ENCODE data around the gene SLC52A1. TPM values are rescaled to one million over a fixed set of nuclear protein-coding genes. Genes with fewer than 3 reads are reported as not detected.
A peak's percentile ranks its signal among the peaks of the same experiment; 100 is the strongest.

SLC52A1 gene
- total and polyA plus RNA-seq, 2 of the 13 experiments (the other 11 are each of a cell fraction or from before 2014, with no cell fraction given), result 0.03 to 0.13 TPM

DNA sequence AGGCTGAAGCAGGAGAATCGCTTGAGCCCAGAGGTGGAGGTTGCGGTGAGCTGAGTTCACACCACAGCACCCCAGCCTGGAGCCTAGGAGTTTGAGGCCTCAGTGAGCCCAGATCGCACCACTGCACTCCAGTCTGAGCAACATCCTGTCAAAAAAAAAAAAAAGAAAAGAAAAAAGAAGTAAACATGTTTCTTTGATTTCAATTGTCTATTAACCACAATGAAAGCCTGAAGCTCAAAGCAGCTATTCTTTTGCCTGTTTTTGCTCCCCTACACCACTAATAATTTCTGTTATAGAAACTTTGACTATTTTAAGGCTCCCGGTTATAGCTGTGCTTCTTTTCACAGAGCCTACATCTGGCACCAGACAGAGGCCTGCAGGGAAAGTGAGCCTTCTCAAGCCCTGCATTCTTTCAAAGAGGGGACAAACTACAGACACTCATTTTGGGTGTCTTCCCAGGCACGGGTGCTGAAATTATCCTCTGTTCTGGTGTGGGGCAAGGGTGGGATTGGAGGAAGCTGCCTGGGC lies 14.2 kb upstream of the SLC52A1 start:
- Histone ChIP-seq H3K27me3 (ENCODE audit: control insufficient read depth in 1 of 2, insufficient read depth in 2 of 2, low read length in 2 of 2) (no peaks in the 10 kb centered on the region; a peak in 1 of 5 replicates), H2AFZ (ENCODE audit: low read length) (no peak overlapping the region), H3K9ac (ENCODE audit: insufficient read depth, low read depth, low read length) (no peak overlapping the region), H3K79me2 (ENCODE audit: insufficient read depth, low read length) (no peaks in the 10 kb centered on the region), H3K9me3 (ENCODE audit: low read length) (no peaks in the 10 kb centered on the region), H3K36me3 (replicated peaks in 1 of 2; ENCODE audit: control insufficient read depth in 1 of 2, insufficient read depth in 2 of 2, low read length in 2 of 2) (no peaks in the 10 kb centered on the region), H4K20me1 (ENCODE audit: insufficient read depth, low read length) (no peaks in the 10 kb centered on the region), H3K27ac (ENCODE audit: extremely low read length, insufficient read depth, low read length) (no peak overlapping the region), H3K4me1 (ENCODE audit: insufficient read depth, low read length) (peaks cover 31% of the 10 kb centered on the region), H3K4me2 (ENCODE audit: low read depth, low read length) (peak overlapping the region; percentile 3; the same call in 1 of the 2 replicates), H3K4me3 (replicated peaks in 1 of 3; ENCODE audit: insufficient read depth in 1 of 3, low read depth in 2 of 3, low read length in 3 of 3) (no peak overlapping the region)
- no peak for DNase-seq (ENCODE audit: low spot score)
- no peak for ATAC-seq
- in situ Hi-C loops (cut with HindIII; ENCODE audit: extremely low pct_ligation_motif_present, low pct_unique_long_range_greater_than_20kb), result no loop called here
- CTCF ChIA-PET (ENCODE audit: low intra/inter-chr PET ratio, low total read pairs), result no interaction called here
- TF ChIP-seq HDAC1 (CRISPR knock-in tag; IDR thresholded peaks at IDR 0.05) (no peak), NAIF1 (CRISPR knock-in tag; IDR thresholded peaks at IDR 0.05; ENCODE audit: borderline replicate concordance) (no peak), ZBTB1 (CRISPR knock-in tag; IDR thresholded peaks at IDR 0.05; ENCODE audit: borderline replicate concordance) (no peak), ZBTB21 (CRISPR knock-in tag; IDR thresholded peaks at IDR 0.05) (no peak), ZNF12 (CRISPR knock-in tag; IDR thresholded peaks at IDR 0.05) (no peak), TOE1 (CRISPR knock-in tag; IDR thresholded peaks at IDR 0.05) (no peak), TOPORS (CRISPR knock-in tag; IDR thresholded peaks at IDR 0.05) (no peak), AGO2 (optimal IDR thresholded peaks at IDR 0.05; ENCODE audit: low read depth, low read length) (no peak), PPARG (CRISPR knock-in tag; conservative IDR thresholded peaks at IDR 0.05) (no peak), PHF5A (CRISPR knock-in tag; IDR thresholded peaks at IDR 0.05; ENCODE audit: low read depth, unreplicated experiment) (no peak), FLYWCH1 (CRISPR knock-in tag; IDR thresholded peaks at IDR 0.05) (no peak), ZNF550 (CRISPR knock-in tag; IDR thresholded peaks at IDR 0.05; ENCODE audit: borderline replicate concordance) (no peak)
- TF ChIP-seq, protein P1, sequence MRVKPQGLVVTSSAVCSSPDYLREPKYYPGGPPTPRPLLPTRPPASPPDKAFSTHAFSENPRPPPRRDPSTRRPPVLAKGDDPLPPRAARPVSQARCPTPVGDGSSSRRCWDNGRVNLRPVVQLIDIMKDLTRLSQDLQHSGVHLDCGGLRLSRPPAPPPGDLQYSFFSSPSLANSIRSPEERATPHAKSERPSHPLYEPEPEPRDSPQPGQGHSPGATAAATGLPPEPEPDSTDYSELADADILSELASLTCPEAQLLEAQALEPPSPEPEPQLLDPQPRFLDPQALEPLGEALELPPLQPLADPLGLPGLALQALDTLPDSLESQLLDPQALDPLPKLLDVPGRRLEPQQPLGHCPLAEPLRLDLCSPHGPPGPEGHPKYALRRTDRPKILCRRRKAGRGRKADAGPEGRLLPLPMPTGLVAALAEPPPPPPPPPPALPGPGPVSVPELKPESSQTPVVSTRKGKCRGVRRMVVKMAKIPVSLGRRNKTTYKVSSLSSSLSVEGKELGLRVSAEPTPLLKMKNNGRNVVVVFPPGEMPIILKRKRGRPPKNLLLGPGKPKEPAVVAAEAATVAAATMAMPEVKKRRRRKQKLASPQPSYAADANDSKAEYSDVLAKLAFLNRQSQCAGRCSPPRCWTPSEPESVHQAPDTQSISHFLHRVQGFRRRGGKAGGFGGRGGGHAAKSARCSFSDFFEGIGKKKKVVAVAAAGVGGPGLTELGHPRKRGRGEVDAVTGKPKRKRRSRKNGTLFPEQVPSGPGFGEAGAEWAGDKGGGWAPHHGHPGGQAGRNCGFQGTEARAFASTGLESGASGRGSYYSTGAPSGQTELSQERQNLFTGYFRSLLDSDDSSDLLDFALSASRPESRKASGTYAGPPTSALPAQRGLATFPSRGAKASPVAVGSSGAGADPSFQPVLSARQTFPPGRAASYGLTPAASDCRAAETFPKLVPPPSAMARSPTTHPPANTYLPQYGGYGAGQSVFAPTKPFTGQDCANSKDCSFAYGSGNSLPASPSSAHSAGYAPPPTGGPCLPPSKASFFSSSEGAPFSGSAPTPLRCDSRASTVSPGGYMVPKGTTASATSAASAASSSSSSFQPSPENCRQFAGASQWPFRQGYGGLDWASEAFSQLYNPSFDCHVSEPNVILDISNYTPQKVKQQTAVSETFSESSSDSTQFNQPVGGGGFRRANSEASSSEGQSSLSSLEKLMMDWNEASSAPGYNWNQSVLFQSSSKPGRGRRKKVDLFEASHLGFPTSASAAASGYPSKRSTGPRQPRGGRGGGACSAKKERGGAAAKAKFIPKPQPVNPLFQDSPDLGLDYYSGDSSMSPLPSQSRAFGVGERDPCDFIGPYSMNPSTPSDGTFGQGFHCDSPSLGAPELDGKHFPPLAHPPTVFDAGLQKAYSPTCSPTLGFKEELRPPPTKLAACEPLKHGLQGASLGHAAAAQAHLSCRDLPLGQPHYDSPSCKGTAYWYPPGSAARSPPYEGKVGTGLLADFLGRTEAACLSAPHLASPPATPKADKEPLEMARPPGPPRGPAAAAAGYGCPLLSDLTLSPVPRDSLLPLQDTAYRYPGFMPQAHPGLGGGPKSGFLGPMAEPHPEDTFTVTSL (CRISPR knock-in tag; IDR thresholded peaks at IDR 0.05; ENCODE audit: borderline replicate concordance), result no peak
- TF ChIP-seq, protein P2, sequence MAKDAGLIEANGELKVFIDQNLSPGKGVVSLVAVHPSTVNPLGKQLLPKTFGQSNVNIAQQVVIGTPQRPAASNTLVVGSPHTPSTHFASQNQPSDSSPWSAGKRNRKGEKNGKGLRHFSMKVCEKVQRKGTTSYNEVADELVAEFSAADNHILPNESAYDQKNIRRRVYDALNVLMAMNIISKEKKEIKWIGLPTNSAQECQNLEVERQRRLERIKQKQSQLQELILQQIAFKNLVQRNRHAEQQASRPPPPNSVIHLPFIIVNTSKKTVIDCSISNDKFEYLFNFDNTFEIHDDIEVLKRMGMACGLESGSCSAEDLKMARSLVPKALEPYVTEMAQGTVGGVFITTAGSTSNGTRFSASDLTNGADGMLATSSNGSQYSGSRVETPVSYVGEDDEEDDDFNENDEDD (CRISPR knock-in tag; IDR thresholded peaks at IDR 0.05; ENCODE audit: borderline replicate concordance), result no peak
- POLR2A ChIA-PET, result no interaction called here
- FAIRE-seq, result no peak
- WGBS (ENCODE audit: low lambda C conversion rate), result 60% methylated on average over 5 of the region's 5 CpGs
- BruUV-seq (replicated peaks), result no TSS peak
- intact Hi-C loops (cut with micrococcal nuclease; ENCODE audit: unreplicated experiment), result no loop called here

Data from HepG2 (cell line).